Measurements from ENCODE around the gene NUPR2. TPM values are rescaled to one million over a fixed set of nuclear protein-coding genes. Genes with fewer than 3 reads are reported as not detected.
"Not testable (repeated sequence)": the region's sequence is repeated elsewhere in the genome, so short reads cannot be mapped to it uniquely, and the experiment has no call there.

NUPR2 gene
- total and polyA plus RNA-seq, 2 of the 4 experiments (the other 2 are of a cell fraction), result not detected

DNA sequence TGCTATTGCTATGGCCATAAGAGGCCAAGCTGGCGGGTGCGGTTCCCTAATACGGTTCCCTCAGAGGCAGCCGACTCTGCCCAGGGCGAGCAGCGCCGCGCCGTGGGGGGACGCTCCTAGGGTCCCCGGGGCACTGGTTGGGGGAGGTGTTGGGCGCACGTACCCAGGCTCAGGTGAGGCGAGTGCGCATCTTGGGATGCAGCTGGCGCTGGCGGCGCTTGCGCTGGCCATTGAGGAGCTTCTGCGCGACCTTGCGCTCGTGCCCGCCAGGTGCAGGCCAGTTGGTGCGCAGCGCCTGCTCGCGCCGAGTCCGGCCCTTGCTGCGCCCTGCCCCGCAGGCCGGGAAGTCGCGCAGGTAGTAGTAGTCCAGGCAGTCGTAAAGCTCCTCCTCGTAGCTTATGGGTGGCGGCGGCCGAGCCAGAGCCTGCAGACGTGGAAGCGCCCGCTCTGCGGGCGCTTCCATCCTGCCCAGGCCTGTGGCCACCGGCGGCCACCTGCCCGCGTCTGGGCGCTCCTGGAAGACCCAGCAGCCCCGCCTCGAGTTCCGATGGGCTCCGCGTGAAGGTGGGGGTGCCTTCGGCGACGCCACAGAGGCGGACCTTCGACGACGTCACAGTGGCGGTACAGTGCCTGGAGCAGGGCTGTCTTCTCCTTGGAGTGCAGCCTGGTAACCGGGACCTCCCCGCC is at the start of gene NUPR2 (continued):
- no peak for TF ChIP-seq MAZ (IDR thresholded peaks at IDR 0.05; ENCODE audit: borderline replicate concordance, low read depth, low read length)

DNA sequence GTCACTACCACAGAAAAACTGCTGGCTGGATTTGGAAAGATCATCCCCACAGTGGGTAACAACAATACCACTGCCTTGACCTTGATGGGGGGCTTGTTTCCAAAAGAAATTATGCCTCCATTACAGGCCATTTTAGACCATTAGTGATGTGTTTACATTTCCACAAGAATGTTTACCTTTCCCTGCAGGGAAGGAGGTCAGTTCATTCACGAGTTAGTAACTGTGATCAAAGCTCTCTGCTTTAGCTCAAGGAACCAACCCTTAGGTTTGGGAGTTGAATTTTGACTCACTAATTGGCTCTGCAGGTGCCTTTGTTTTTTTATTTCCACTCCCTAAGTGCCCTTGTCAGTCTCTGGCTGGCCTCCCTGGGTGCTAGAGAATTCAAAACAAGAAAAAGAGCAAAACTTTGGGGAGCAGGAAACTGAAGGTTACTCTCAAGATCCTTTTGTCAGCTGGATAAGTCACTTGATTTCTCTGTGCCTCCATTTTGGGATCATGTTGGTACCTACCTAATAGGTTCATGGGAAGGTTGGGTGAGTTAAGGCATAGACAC is 41.1 kb upstream of the NUPR2 start:
- H2AFZ ChIP-seq (replicated peaks; ENCODE audit: low read length, poor library complexity), result no peak overlapping the region
- WGBS, 2 experiments (ENCODE audit: extremely low coverage in 2 of 2, insufficient read length in 1 of 2), result no CpG with 5 or more reads among the region's 1 CpG
- no peak overlapping the region for H3K27ac ChIP-seq (ENCODE audit: insufficient read depth, low read length)
- H3K4me3 ChIP-seq (ENCODE audit: insufficient read depth, low read depth, low read length), result no peak overlapping the region
- ChIA-PET POLR2A (ENCODE audit: unreplicated experiment) (no interaction called here), CTCF (no interaction called here)
- H2AK9ac ChIP-seq (replicated peaks; ENCODE audit: low read depth, low read length, poor library complexity), result no peak overlapping the region
- H4K8ac ChIP-seq (ENCODE audit: low read depth in 2 of 2, low read length in 2 of 2), result no peak overlapping the region
- H3K4ac ChIP-seq (ENCODE audit: low read depth, low read length), result no peak overlapping the region
- peaks cover 3% of the 10 kb centered on the region; the same call in 1 of the 2 replicates for H3K9me3 ChIP-seq (ENCODE audit: control insufficient read depth, insufficient read depth, low read length)
- dilution Hi-C loops (cut with HindIII; ENCODE audit: low sequenced_read_pairs, unreplicated experiment), result no loop called here
- no peak overlapping the region for H4K91ac ChIP-seq (ENCODE audit: insufficient read depth, low read depth, low read length)
- H3K9me1 ChIP-seq (ENCODE audit: insufficient read depth, low read length), result no peaks in the 10 kb centered on the region
- H3K14ac ChIP-seq (replicated peaks; ENCODE audit: low read depth, low read length), result no peak overlapping the region
- TF ChIP-seq, protein P1, sequence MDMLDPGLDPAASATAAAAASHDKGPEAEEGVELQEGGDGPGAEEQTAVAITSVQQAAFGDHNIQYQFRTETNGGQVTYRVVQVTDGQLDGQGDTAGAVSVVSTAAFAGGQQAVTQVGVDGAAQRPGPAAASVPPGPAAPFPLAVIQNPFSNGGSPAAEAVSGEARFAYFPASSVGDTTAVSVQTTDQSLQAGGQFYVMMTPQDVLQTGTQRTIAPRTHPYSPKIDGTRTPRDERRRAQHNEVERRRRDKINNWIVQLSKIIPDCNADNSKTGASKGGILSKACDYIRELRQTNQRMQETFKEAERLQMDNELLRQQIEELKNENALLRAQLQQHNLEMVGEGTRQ (IDR thresholded peaks at IDR 0.05; ENCODE audit: low read depth, low read length), result no peak
- TF ChIP-seq RFX5 (IDR thresholded peaks at IDR 0.05; ENCODE audit: low read depth, low read length) (no peak), MXI1 (IDR thresholded peaks at IDR 0.05; ENCODE audit: borderline replicate concordance, low read depth, low read length) (no peak)
- in situ Hi-C loops (cut with MboI; ENCODE audit: low sequenced_read_pairs), result no loop called here
- no peaks in the 10 kb centered on the region for H3K36me3 ChIP-seq (ENCODE audit: control insufficient read depth, insufficient read depth, low read length)
- H2BK20ac ChIP-seq (ENCODE audit: low read depth, low read length), result no peak overlapping the region
- H2BK15ac ChIP-seq (ENCODE audit: low read depth, low read length), result no peak overlapping the region
- no peak for ATAC-seq (ENCODE audit: low read depth)
- H2AK5ac ChIP-seq (ENCODE audit: low read depth, low read length), result no peak overlapping the region
- no peaks in the 10 kb centered on the region for H3K27me3 ChIP-seq (ENCODE audit: control insufficient read depth, insufficient read depth, low read length)
- H3K4me2 ChIP-seq (ENCODE audit: low read depth, low read length), result no peak overlapping the region
- no TSS peak for BruUV-seq (replicated peaks)
- H2BK5ac ChIP-seq (ENCODE audit: low read depth, low read length, poor library complexity, severe bottlenecking), result no peak overlapping the region
- no peak overlapping the region for H2BK120ac ChIP-seq (ENCODE audit: low read depth, low read length)
- H4K5ac ChIP-seq (ENCODE audit: low read depth, low read length), result no peak overlapping the region
- no peaks in the 10 kb centered on the region for H3K79me1 ChIP-seq (ENCODE audit: low read depth in 1 of 2, low read length in 2 of 2)
- H3K56ac ChIP-seq (ENCODE audit: extremely low read depth, insufficient read depth, low read length), result no peak overlapping the region
- H3K9ac ChIP-seq (ENCODE audit: low read depth, low read length), result no peak overlapping the region
- H3K23ac ChIP-seq (ENCODE audit: low read depth, low read length), result no peak overlapping the region
- no peak overlapping the region for H3K18ac ChIP-seq (ENCODE audit: low read depth, low read length)
- intact Hi-C loops (cut with micrococcal nuclease), result no loop called here
- DNase-seq, result no peak
- H4K20me1 ChIP-seq (ENCODE audit: insufficient read depth, low read length), result no peaks in the 10 kb centered on the region
- H3K4me1 ChIP-seq (ENCODE audit: control insufficient read depth, insufficient read depth, low read length), result no peaks in the 10 kb centered on the region

DNA sequence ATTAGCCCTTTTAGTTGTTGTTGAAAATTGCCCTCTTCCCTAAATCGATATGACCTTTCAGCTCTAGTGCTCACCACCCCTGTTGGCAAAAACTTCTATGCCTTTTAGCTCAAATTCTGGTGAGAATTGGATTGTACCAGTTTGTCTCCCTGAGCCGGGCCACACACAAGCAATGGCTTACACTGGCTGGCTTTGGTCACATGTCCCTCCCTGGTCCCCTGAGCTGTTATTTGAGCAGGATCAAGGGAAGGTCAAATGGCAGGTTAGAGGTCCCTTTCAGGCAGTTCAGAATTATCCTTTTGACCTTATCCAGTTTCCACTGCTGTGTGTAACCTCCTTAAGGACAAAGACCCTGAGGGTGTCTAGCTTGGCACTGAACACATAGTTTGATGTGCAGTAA is 14.8 kb upstream of the NUPR2 start:
- H3K9ac ChIP-seq (ENCODE audit: low read depth, low read length); H4K20me1 ChIP-seq (ENCODE audit: insufficient read depth, low read length); H4K8ac ChIP-seq (ENCODE audit: low read depth in 2 of 2, low read length in 2 of 2); H2BK120ac ChIP-seq (ENCODE audit: low read depth, low read length); H2AK5ac ChIP-seq (ENCODE audit: low read depth, low read length); H3K4me3 ChIP-seq (ENCODE audit: insufficient read depth, low read depth, low read length); ATAC-seq (ENCODE audit: low read depth); H4K5ac ChIP-seq (ENCODE audit: low read depth, low read length); H2BK5ac ChIP-seq (ENCODE audit: low read depth, low read length, poor library complexity, severe bottlenecking); POLR2A ChIA-PET (ENCODE audit: unreplicated experiment); H3K4me2 ChIP-seq (ENCODE audit: low read depth, low read length); H3K9me1 ChIP-seq (ENCODE audit: insufficient read depth, low read length); H3K27ac ChIP-seq (ENCODE audit: insufficient read depth, low read length); H3K4me1 ChIP-seq (ENCODE audit: control insufficient read depth, insufficient read depth, low read length); H3K4ac ChIP-seq (ENCODE audit: low read depth, low read length); DNase-seq; H3K9me3 ChIP-seq (ENCODE audit: control insufficient read depth, insufficient read depth, low read length); H3K36me3 ChIP-seq (ENCODE audit: control insufficient read depth, insufficient read depth, low read length); H2AFZ ChIP-seq (replicated peaks; ENCODE audit: low read length, poor library complexity); H3K56ac ChIP-seq (ENCODE audit: extremely low read depth, insufficient read depth, low read length); H3K79me1 ChIP-seq (ENCODE audit: low read depth in 1 of 2, low read length in 2 of 2); dilution Hi-C loops (cut with HindIII; ENCODE audit: low sequenced_read_pairs, unreplicated experiment); intact Hi-C loops (cut with micrococcal nuclease); H3K23ac ChIP-seq (ENCODE audit: low read depth, low read length); H3K18ac ChIP-seq (ENCODE audit: low read depth, low read length); H2BK20ac ChIP-seq (ENCODE audit: low read depth, low read length); H3K14ac ChIP-seq (replicated peaks; ENCODE audit: low read depth, low read length); in situ Hi-C loops (cut with MboI; ENCODE audit: low sequenced_read_pairs); H4K91ac ChIP-seq (ENCODE audit: insufficient read depth, low read depth, low read length); H2AK9ac ChIP-seq (replicated peaks; ENCODE audit: low read depth, low read length, poor library complexity); H2BK15ac ChIP-seq (ENCODE audit: low read depth, low read length); H3K27me3 ChIP-seq (ENCODE audit: control insufficient read depth, insufficient read depth, low read length); BruUV-seq (replicated peaks); CTCF ChIA-PET: not testable (repeated sequence)
- 20% methylated on average over 1 of the region's 2 CpGs; no CpG with 5 or more reads in 1 of the 2 experiments for whole genome bisulfite sequencing, 2 experiments (ENCODE audit: extremely low coverage in 2 of 2, insufficient read length in 1 of 2)

Data from IMR-90 (cell line).